ENCODE data around the gene DAW1. TPM values are rescaled to one million over a fixed set of nuclear protein-coding genes. Genes with fewer than 3 reads are reported as not detected.

Gene DAW1
- total RNA-seq, 4 donors from 2014 or later, result 1.4 TPM; not detected in 3

- H3K4me1 ChIP-seq, result no peaks in the 10 kb centered on the region
- no peak for DNase-seq
- H3K36me3 ChIP-seq, result no peaks in the 10 kb centered on the region
- no peaks in the 10 kb centered on the region for H3K27me3 ChIP-seq
- H3K4me3 ChIP-seq, result no peak overlapping the region
- no peak overlapping the region for H3K27ac ChIP-seq
- WGBS, 2 donors, result 29 to 57% methylated on average over 2 of the region's 2 CpGs
- no peaks in the 10 kb centered on the region for H3K9me3 ChIP-seq
- TF ChIP-seq POLR2A (IDR thresholded peaks at IDR 0.05), result no peak
- no peak for TF ChIP-seq CTCF (IDR thresholded peaks at IDR 0.05)
- intact Hi-C loops (cut with DNase I), result no loop called here
These were observed 31.9 kb downstream of the DAW1 start for GRCh38 chr2:227903381-227903780.

- 74 to 88% methylated on average over 1 of the region's 1 CpG for WGBS, 2 donors
- Histone ChIP-seq H3K27ac (no peak overlapping the region), H3K36me3 (no peaks in the 10 kb centered on the region), H3K9me3 (no peaks in the 10 kb centered on the region), H3K4me1 (no peaks in the 10 kb centered on the region), H3K4me3 (no peak overlapping the region), H3K27me3 (no peaks in the 10 kb centered on the region)
- intact Hi-C loops (cut with DNase I), result no loop called here
- TF ChIP-seq CTCF (IDR thresholded peaks at IDR 0.05) (no peak), POLR2A (IDR thresholded peaks at IDR 0.05) (no peak)
- no peak for DNase-seq
These were observed 35.6 kb downstream of the DAW1 start for GRCh38 chr2:227906991-227907390.

GRCh38 chr2:227908266-227909054, 37.0 kb downstream of the DAW1 start:
- Histone ChIP-seq H3K27ac (no peak overlapping the region), H3K9me3 (no peaks in the 10 kb centered on the region), H3K4me3 (no peak overlapping the region), H3K36me3 (no peaks in the 10 kb centered on the region), H3K4me1 (no peaks in the 10 kb centered on the region), H3K27me3 (no peaks in the 10 kb centered on the region)
- intact Hi-C loops (cut with DNase I), result no loop called here
- TF ChIP-seq CTCF (IDR thresholded peaks at IDR 0.05) (no peak), POLR2A (IDR thresholded peaks at IDR 0.05) (no peak)
- WGBS, 2 donors, result 71 to 72% methylated on average over 7 of the region's 7 CpGs
- DNase-seq, result no peak

GRCh38 chr2:227914362-227914761, 42.9 kb downstream of the DAW1 start:
- DNase-seq, result no peak
- intact Hi-C loops (cut with DNase I), result no loop called here
- WGBS, 2 donors, result 56 to 57% methylated on average over 2 of the region's 2 CpGs
- Histone ChIP-seq H3K27ac (no peak overlapping the region), H3K27me3 (no peaks in the 10 kb centered on the region), H3K36me3 (no peaks in the 10 kb centered on the region), H3K4me3 (no peak overlapping the region), H3K9me3 (no peaks in the 10 kb centered on the region), H3K4me1 (no peaks in the 10 kb centered on the region)
- TF ChIP-seq POLR2A (IDR thresholded peaks at IDR 0.05) (no peak), CTCF (IDR thresholded peaks at IDR 0.05) (no peak)

GRCh38 chr2:227921648-227922047, 50.2 kb downstream of the DAW1 start:
- WGBS, 2 donors, result 46 to 63% methylated on average over 3 of the region's 4 CpGs
- intact Hi-C loops (cut with DNase I), result no loop called here
- TF ChIP-seq POLR2A (IDR thresholded peaks at IDR 0.05), result no peak
- no peak for TF ChIP-seq CTCF (IDR thresholded peaks at IDR 0.05)

More at GRCh38 chr2:227921648-227922047, 50.2 kb downstream of the DAW1 start:
- Histone ChIP-seq H3K4me1 (no peaks in the 10 kb centered on the region), H3K9me3 (no peaks in the 10 kb centered on the region), H3K27me3 (no peaks in the 10 kb centered on the region), H3K4me3 (no peak overlapping the region), H3K27ac (no peak overlapping the region), H3K36me3 (no peaks in the 10 kb centered on the region)
- no peak for DNase-seq

Measured in esophagus squamous epithelium (tissue), 5 donors.